KMS-11 (cell line): ENCODE data around the gene KLHL3.

Experiments used
- H2AFZ ChIP-seq: fragments of 200-600 bp; sonication (generic); 2 replicates; pipeline ENCODE4 v1.6.1; 2016; ENCODE audit warnings: antibody characterized with exemption, mixed run types, low read depth
- H3K27ac ChIP-seq: fragments of 200-600 bp; sonication (generic); 2 replicates; pipeline ENCODE4 v1.6.1; 2016; ENCODE audit warnings: mild to moderate bottlenecking, mixed run types
- H3K27me3 ChIP-seq: fragments of 200-600 bp; sonication (generic); 2 replicates; pipeline ENCODE4 v1.6.1; 2017; ENCODE audit warnings: mild to moderate bottlenecking, low read depth, mixed run types, moderate library complexity; ENCODE audit not compliant: insufficient read depth
- H3K36me3 ChIP-seq: fragments of 200-600 bp; sonication (generic); 2 replicates; pipeline ENCODE4 v1.6.1; 2017; ENCODE audit warnings: mild to moderate bottlenecking, mixed run types; ENCODE audit not compliant: insufficient read depth
- H3K4me1 ChIP-seq: fragments of 200-600 bp; sonication (generic); 2 replicates; pipeline ENCODE4 v1.6.1; 2016; ENCODE audit warnings: mild to moderate bottlenecking, low read depth, mixed run types; ENCODE audit not compliant: poor library complexity, severe bottlenecking
- H3K4me2 ChIP-seq: fragments of 200-600 bp; sonication (generic); 2 replicates; pipeline ENCODE4 v1.7.0; 2016; ENCODE audit warnings: mild to moderate bottlenecking, mixed run types
- H3K4me3 ChIP-seq: fragments of 200-600 bp; sonication (generic); IDR thresholded peaks from 2 replicates; pipeline ENCODE4 v1.6.1; 2017; ENCODE audit warnings: low read depth, low read length, mixed read lengths; ENCODE audit not compliant: insufficient read depth
- H3K79me2 ChIP-seq: fragments of 200-600 bp; sonication (generic); 2 replicates; pipeline ENCODE4 v1.6.1; 2016; ENCODE audit warnings: low read depth, mixed run types; ENCODE audit not compliant: insufficient read depth
- H3K9ac ChIP-seq: fragments of 200-600 bp; sonication (generic); 2 replicates; pipeline ENCODE4 v1.6.1; 2016; ENCODE audit warnings: mild to moderate bottlenecking, mixed run types
- H4K20me1 ChIP-seq: fragments of 200-600 bp; sonication (generic); 2 replicates; pipeline ENCODE4 v1.6.1; 2016; ENCODE audit warnings: mild to moderate bottlenecking, mixed run types; ENCODE audit not compliant: insufficient read depth
- CTCF ChIP-seq: fragments of 200-600 bp; sonication (generic); conservative IDR thresholded peaks from 2 replicates; pipeline ENCODE4 v1.6.1; 2017; ENCODE audit warnings: low read depth, mild to moderate bottlenecking, antibody characterized with exemption, low read length, moderate library complexity, mixed read lengths

Gene KLHL3

GRCh38 chr5:137758121-137758520 is 22.2 kb upstream of the KLHL3 start:
- H3K9ac ChIP-seq: no peak overlapping the region
- H3K27ac ChIP-seq: no peak overlapping the region
- no peaks in the 10 kb centered on the region for H3K36me3 ChIP-seq
- TF ChIP-seq CTCF: no peak
- no peak overlapping the region for H3K4me2 ChIP-seq
- H3K4me1 ChIP-seq: peaks cover 6% of the 10 kb centered on the region
- no peaks in the 10 kb centered on the region; the same call in 1 of the 2 replicates for H4K20me1 ChIP-seq
- H3K4me3 ChIP-seq: no peak overlapping the region
- H2AFZ ChIP-seq: no peak overlapping the region
- no peaks in the 10 kb centered on the region for H3K27me3 ChIP-seq
- H3K79me2 ChIP-seq: peaks cover 9% of the 10 kb centered on the region

DNA sequence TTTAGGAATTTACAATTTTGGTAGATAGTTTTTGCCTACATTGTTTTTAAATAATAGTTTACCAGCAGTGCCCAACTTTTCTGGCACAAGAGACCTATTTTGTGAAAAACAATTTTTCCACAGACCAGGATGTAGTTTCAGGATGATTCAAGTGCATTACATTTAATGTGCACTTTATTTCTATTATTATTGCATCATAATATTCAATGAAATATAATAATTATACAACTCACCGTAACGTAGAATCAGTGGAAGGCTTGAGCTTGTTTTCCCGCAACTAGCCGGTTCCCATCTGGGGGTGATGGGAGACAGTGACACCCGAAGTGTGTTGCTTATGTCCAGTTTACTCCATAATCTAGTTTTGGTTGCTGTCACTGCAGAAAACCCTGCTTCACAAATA is 21.7 kb upstream of the KLHL3 start:
- H3K4me2 ChIP-seq: no peak overlapping the region
- no peaks in the 10 kb centered on the region for H3K36me3 ChIP-seq
- peaks cover 14% of the 10 kb centered on the region for H3K79me2 ChIP-seq
- H3K27me3 ChIP-seq: no peaks in the 10 kb centered on the region
- no peak overlapping the region for H3K4me3 ChIP-seq
- no peak overlapping the region for H2AFZ ChIP-seq
- peaks cover 2% of the 10 kb centered on the region; the same call in 1 of the 2 replicates for H4K20me1 ChIP-seq
- H3K27ac ChIP-seq: no peak overlapping the region
- TF ChIP-seq CTCF: no peak
- peaks cover 6% of the 10 kb centered on the region for H3K4me1 ChIP-seq
- no peak overlapping the region for H3K9ac ChIP-seq

DNA sequence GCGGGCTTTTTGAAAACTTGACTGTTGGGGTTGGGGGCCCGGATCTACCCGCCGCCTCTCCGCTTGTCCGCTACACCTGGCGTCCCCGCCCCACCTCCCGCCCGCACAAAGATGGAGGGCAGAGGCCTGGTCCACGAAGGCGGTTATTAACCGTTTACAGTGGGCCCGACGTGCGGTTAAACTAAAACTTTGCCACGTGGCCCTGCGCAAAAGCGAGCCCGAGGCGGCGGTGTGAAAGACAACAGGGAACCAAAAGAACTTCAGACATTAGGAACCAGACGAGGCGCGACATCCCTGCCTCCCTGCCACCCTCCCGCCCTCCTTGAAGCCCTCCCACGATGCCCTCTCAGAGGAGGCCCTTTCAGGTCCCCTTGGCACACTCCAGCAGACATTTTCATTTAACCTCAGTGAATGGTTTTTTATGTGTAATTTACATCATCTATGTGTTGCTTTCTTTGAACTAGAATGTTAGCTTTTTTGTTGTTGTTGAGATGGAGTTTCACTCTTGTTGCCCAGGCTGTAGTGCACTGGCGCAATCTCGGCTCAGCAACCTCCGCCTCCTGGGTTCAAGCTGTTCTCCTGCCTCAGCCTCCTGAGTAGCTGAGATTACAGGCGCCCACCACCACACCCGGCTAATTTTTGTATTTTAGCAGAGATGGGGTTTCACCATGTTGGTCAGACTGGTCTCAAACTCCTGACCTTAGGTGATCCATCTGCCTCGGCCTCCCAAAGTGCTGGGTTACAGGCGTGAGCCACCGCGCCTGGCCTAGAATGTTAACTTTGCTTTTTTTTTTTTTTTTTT is 19.3 kb upstream of the KLHL3 start:
- no peaks in the 10 kb centered on the region for H3K36me3 ChIP-seq

DNA sequence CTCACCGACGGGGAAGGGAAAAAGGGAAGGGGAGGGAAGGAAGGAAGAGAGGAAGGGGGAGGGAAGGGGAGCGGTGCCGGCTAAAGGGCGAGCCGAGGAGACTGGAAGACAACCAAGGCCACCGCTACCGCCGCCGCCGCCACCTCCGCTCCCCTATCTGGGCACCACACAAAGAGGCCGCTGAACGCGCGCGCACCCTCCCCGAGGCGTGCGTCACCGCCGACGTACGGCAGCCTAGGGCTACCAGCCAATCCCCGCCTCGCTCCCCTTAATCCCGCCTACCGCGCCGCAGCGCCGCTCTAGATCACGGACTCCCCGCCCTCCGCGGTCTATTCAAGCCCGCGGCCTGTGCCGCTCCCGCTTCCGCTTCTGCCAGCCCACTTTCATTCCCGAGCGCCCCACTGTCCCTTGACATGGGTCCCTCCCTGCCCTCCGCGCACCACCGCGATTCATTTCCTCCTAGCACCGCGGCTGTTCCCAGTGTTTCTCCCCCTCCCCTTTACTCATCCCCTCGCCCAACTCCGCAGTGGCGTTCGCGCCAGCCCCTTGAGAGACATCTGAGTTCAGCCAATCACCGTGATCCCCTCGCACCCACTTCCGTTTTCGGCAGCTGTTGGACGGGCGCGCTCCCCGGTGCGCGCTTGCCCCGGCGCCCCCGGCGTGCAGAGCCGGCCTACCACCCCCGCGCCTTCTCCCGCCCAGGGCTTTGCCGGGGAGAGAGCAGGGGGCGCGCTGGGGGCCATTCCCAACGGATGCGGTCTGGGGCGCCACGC is 18.5 kb upstream of the KLHL3 start, which contains the start of gene HNRNPA0:
HNRNPA0 (minus strand) TSS at position 176 of the 773 bp plus-strand sequence. CDS start 297 bp downstream, outside the sequence.
- peak within 1 kb of the TSS; percentile 54 for H3K4me2 ChIP-seq
- peak within 1 kb of the TSS; percentile 75 for H2AFZ ChIP-seq
- peaks cover 27% of the 10 kb centered on the region for H4K20me1 ChIP-seq
- no peaks in the 10 kb centered on the region for H3K36me3 ChIP-seq
- H3K27me3 ChIP-seq: no peaks in the 10 kb centered on the region
- H3K27ac ChIP-seq: peak within 1 kb of the TSS; percentile 87
- H3K4me1 ChIP-seq: peaks cover 17% of the 10 kb centered on the region
- peak within 1 kb of the TSS; percentile 96 for H3K9ac ChIP-seq
- H3K4me3 ChIP-seq: no peak within 1 kb of the TSS
- peaks cover 42% of the 10 kb centered on the region for H3K79me2 ChIP-seq
- no peak for TF ChIP-seq CTCF

More for the DNA sequence above, 19.3 kb upstream of the KLHL3 start:
- peaks cover 27% of the 10 kb centered on the region for H4K20me1 ChIP-seq
- H3K9ac ChIP-seq: peak overlapping the region; percentile 96
- H3K4me3 ChIP-seq: no peak overlapping the region
- H2AFZ ChIP-seq: peak overlapping the region; percentile 75
- H3K4me1 ChIP-seq: peaks cover 17% of the 10 kb centered on the region
- peak overlapping the region; percentile 54 for H3K4me2 ChIP-seq
- peak overlapping the region; percentile 87 for H3K27ac ChIP-seq
- peaks cover 39% of the 10 kb centered on the region for H3K79me2 ChIP-seq
- TF ChIP-seq CTCF: no peak
- no peaks in the 10 kb centered on the region for H3K27me3 ChIP-seq
